Hepatocyte (in vitro differentiated cells): ENCODE measurements around the gene BCAP31. TPM values are rescaled to one million over a fixed set of nuclear protein-coding genes. Genes with fewer than 3 reads are reported as not detected.
"Not testable (repeated sequence)": the region's sequence is repeated elsewhere in the genome, so short reads cannot be mapped to it uniquely, and the experiment has no call there.

Experiments used
- DNase-seq: peaks from one replicate; pipeline ENCODE4 v3.0.0-alpha.2; 2016; ENCODE audit warnings: low spot score
- H2AFZ ChIP-seq: fragments of 200-600 bp; sonication (generic); 2 replicates; pipeline ENCODE4 v1.6.0; 2016; ENCODE audit warnings: antibody characterized with exemption, mild to moderate bottlenecking
- H3K27ac ChIP-seq: fragments of 200-600 bp; sonication (generic); 2 replicates; pipeline ENCODE4 v1.5.1; 2016; ENCODE audit warnings: mild to moderate bottlenecking
- H3K27me3 ChIP-seq: fragments of 200-600 bp; sonication (generic); 2 replicates; pipeline ENCODE4 v1.6.1; 2016
- H3K36me3 ChIP-seq: fragments of 200-600 bp; sonication (generic); replicated peaks from 2 replicates; pipeline ENCODE4 v1.5.1; 2016; ENCODE audit warnings: low read depth; ENCODE audit not compliant: insufficient read depth
- H3K4me1 ChIP-seq: fragments of 200-600 bp; sonication (generic); 2 replicates; pipeline ENCODE4 v1.5.1; 2016; ENCODE audit warnings: mild to moderate bottlenecking, moderate library complexity; ENCODE audit not compliant: insufficient read depth
- H3K4me2 ChIP-seq: fragments of 200-600 bp; sonication (generic); 2 replicates; pipeline ENCODE4 v1.6.0; 2016
- H3K4me3 ChIP-seq: fragments of 200-600 bp; sonication (generic); 2 replicates; pipeline ENCODE4 v1.5.1; 2016; ENCODE audit warnings: mild to moderate bottlenecking
- H3K79me2 ChIP-seq: fragments of 200-600 bp; sonication (generic); 2 replicates; pipeline ENCODE4 v1.6.0; 2017; ENCODE audit warnings: mild to moderate bottlenecking
- H3K9me2 ChIP-seq: fragments of 200-600 bp; sonication (generic); replicated peaks from 2 replicates; pipeline ENCODE4 v1.6.0; 2017; ENCODE audit warnings: mild to moderate bottlenecking; ENCODE audit not compliant: insufficient read depth
- H3K9me3 ChIP-seq: fragments of 200-600 bp; sonication (generic); 2 replicates; pipeline ENCODE4 v1.5.1; 2016; ENCODE audit warnings: low read depth, mild to moderate bottlenecking
- H4K20me1 ChIP-seq: fragments of 200-600 bp; sonication (generic); 2 replicates; pipeline ENCODE4 v1.6.0; 2016; ENCODE audit warnings: mild to moderate bottlenecking; ENCODE audit not compliant: insufficient read depth, poor library complexity, severe bottlenecking
- EZH2 ChIP-seq: fragments of 200-600 bp; sonication (generic); IDR thresholded peaks from 2 replicates; pipeline ENCODE4 v1.6.1; 2016; ENCODE audit warnings: antibody characterized with exemption, mild to moderate bottlenecking, borderline replicate concordance
- EZH2phosphoT487 ChIP-seq: fragments of 200-600 bp; sonication (generic); IDR thresholded peaks from one replicate; pipeline ENCODE4 v1.6.1; 2018; ENCODE audit warnings: antibody characterized with exemption, mild to moderate bottlenecking, low read depth, moderate library complexity; ENCODE audit not compliant: unreplicated experiment, severe bottlenecking
- WGBS: methylation state at CpG from one replicate; pipeline ENCODE4 v1.1.6; 2016; ENCODE audit warnings: low lambda C conversion rate; ENCODE audit errors: missing lambda C conversion rate; 5-methylcytosine and 5-hydroxymethylcytosine counted together
- polyA plus RNA-seq: library from polyadenylated mRNA; unstranded; fragments of >200 nt; fragmentation: Nextera tagmentation; extraction: Ambion mirVana; gene quantifications from 2 replicates; pipeline ENCODE4 v1.2.1, GENCODE V29; 2016
- total RNA-seq: library from RNA; depleted of rRNA; stranded (reverse); fragments of >200 nt; gene quantifications from 2 replicates; pipeline ENCODE4 v1.2.3, GENCODE V29; 2014
- TF ChIP-seq, protein P1 (sequence below): fragments of 200-600 bp; sonication (generic); IDR thresholded peaks from 2 replicates; pipeline ENCODE4 v1.5.1; 2016; ENCODE audit warnings: antibody characterized with exemption, mild to moderate bottlenecking; ENCODE audit not compliant: poor library complexity

The BCAP31 gene
- total and polyA plus RNA-seq, 2 experiments from 2014 or later = 146 to 351 TPM

DNA sequence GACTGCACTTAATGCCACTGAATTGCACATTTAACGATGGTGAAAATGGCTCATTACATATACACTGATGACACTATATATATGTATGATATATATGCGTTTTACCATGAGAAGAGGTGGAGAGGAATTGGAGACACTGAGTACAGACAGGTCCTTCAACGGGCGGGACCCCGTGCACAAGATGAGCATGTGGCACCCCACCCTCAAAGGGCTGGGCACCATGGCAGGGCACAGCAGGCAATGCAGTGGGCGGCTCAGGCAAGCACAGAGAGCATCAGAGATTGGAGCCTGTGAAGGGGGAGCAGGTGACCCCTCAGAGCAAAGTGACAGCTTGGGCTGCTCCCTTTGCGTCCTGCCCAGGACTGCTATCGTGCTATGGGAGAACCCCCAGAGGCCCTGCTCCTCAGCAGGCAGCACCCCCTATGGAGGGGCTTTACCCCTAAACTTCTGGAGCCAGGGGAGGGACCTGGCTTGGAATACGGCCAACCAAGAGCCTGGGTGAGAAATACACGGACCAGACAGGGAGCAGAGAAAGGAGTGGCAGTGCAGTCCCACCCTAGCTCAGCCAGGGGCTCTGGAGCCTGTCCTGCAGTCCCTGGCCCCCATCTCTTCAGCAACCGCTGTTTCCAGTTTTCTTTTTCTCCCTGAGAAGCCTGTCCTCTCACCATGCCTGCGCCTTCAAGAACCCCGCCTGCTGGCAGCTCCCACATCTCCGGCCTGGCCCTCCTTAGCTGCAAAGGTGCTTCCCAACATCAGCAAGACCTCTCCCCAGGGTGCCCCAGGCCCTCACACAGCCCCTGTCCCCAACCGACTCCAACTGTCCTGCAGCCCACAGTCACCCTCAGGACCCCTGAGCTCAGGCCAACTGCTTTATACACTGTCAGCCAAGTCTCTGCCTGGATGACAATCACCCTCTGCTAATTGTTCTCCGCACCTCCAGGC is 26.0 kb downstream of the BCAP31 start:
- Histone ChIP-seq H3K4me2 (no peak overlapping the region), H3K4me1 (no peaks in the 10 kb centered on the region), H4K20me1 (no peaks in the 10 kb centered on the region), H3K79me2 (no peaks in the 10 kb centered on the region), H3K27ac (no peak overlapping the region), H3K4me3 (no peak overlapping the region), H3K27me3 (no peaks in the 10 kb centered on the region), H3K9me2 (no peaks in the 10 kb centered on the region), H3K9me3 (no peaks in the 10 kb centered on the region), H3K36me3 (no peaks in the 10 kb centered on the region), H2AFZ (no peak overlapping the region)
- WGBS = 88% methylated on average over 15 of the region's 16 CpGs
- DNase-seq = no peak
- TF ChIP-seq EZH2phosphoT487 (no peak), EZH2 (no peak)
- TF ChIP-seq, protein P1, sequence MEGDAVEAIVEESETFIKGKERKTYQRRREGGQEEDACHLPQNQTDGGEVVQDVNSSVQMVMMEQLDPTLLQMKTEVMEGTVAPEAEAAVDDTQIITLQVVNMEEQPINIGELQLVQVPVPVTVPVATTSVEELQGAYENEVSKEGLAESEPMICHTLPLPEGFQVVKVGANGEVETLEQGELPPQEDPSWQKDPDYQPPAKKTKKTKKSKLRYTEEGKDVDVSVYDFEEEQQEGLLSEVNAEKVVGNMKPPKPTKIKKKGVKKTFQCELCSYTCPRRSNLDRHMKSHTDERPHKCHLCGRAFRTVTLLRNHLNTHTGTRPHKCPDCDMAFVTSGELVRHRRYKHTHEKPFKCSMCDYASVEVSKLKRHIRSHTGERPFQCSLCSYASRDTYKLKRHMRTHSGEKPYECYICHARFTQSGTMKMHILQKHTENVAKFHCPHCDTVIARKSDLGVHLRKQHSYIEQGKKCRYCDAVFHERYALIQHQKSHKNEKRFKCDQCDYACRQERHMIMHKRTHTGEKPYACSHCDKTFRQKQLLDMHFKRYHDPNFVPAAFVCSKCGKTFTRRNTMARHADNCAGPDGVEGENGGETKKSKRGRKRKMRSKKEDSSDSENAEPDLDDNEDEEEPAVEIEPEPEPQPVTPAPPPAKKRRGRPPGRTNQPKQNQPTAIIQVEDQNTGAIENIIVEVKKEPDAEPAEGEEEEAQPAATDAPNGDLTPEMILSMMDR = no peak

DNA sequence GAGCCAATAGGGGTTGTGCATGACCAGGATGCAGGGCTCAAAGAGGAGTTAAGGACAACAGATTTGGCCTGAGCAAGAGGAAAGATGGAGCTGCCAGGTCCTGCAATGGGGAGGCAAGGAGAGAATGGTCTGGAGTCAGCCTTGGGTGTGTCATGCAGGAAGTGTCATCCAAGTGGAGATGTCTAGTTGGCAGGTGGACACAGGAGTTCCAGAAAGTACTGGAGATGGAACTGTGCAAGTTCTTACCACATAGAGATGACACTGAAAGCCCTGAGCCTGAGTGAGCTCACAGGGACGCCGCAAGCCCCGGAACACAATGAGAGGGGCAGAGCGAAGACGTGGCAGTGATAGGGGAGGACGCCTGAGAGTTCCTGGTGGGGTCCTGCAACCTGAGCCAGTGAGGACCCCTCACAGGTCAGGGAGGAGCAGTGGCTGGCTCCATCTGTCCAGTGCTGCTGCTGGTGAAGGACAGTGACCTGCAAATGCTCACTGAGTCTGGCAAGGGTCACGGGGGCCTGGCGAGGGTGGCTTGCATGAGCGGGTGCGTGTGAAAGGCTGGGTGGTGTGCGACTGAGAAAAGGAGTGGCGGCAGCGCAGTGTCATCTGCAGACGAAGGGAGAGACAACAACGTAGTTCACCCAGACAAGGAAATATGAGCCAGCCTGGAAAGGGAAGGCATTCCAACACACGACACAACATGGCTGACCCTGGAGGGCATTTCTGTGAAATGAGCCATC is 27.0 kb downstream of the BCAP31 start:
- H3K4me1 ChIP-seq, H3K27me3 ChIP-seq, H3K9me3 ChIP-seq, H3K36me3 ChIP-seq, H3K4me3 ChIP-seq, H3K79me2 ChIP-seq, H3K9me2 ChIP-seq, H4K20me1 ChIP-seq, H3K27ac ChIP-seq, H3K4me2 ChIP-seq, DNase-seq, H2AFZ ChIP-seq: not testable (repeated sequence)
- 84% methylated on average over 16 of the region's 16 CpGs for WGBS

GRCh38 chrX:153696538-153696937 is 27.6 kb downstream of the BCAP31 start:
- not testable (repeated sequence) for H3K9me2 ChIP-seq, H3K79me2 ChIP-seq, H3K36me3 ChIP-seq

DNA sequence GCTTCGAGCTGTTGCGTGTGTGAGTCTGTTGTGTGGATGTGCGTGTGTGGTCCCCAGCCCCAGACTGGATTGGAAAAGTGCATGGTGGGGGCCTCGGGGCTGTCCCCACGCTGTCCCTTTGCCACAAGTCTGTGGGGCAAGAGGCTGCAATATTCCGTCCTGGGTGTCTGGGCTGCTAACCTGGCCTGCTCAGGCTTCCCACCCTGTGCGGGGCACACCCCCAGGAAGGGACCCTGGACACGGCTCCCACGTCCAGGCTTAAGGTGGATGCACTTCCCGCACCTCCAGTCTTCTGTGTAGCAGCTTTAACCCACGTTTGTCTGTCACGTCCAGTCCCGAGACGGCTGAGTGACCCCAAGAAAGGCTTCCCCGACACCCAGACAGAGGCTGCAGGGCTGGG is 28.1 kb downstream of the BCAP31 start:
- TF ChIP-seq EZH2 (no peak), EZH2phosphoT487 (no peak)
- TF ChIP-seq, protein P1 = no peak
- Histone ChIP-seq H3K36me3 (no peaks in the 10 kb centered on the region), H3K79me2 (no peaks in the 10 kb centered on the region), H3K4me2 (no peak overlapping the region), H3K27me3 (no peaks in the 10 kb centered on the region), H3K9me2 (no peaks in the 10 kb centered on the region), H2AFZ (no peak overlapping the region), H4K20me1 (no peaks in the 10 kb centered on the region), H3K9me3 (no peaks in the 10 kb centered on the region), H3K27ac (no peak overlapping the region), H3K4me3 (no peak overlapping the region), H3K4me1 (no peaks in the 10 kb centered on the region)
- 87% methylated on average over 14 of the region's 15 CpGs for WGBS
- DNase-seq = no peak

More at GRCh38 chrX:153696538-153696937, 27.6 kb downstream of the BCAP31 start:
- H3K9me3 ChIP-seq, H3K4me1 ChIP-seq, H3K4me2 ChIP-seq, H3K27ac ChIP-seq, H3K27me3 ChIP-seq, H4K20me1 ChIP-seq, H2AFZ ChIP-seq, DNase-seq, H3K4me3 ChIP-seq: not testable (repeated sequence)
- WGBS = 88% methylated on average over 10 of the region's 10 CpGs
